Measurements from ENCODE around the gene AGBL4. TPM values are rescaled to one million over a fixed set of nuclear protein-coding genes. Genes with fewer than 3 reads are reported as not detected.
"Not testable (repeated sequence)": the region's sequence is repeated elsewhere in the genome, so short reads cannot be mapped to it uniquely, and the experiment has no call there.

The AGBL4 gene
- total and polyA plus RNA-seq, 2 experiments from 2014 or later: not detected

GRCh38 chr1:49028396-49028795 is 995.4 kb downstream of the AGBL4 start:
- TF ChIP-seq CTCF (IDR thresholded peaks at IDR 0.05; ENCODE audit: low read depth, low read length): no peak
- Histone ChIP-seq H3K4me1 (ENCODE audit: low read depth) (no peaks in the 10 kb centered on the region), H3K4me3 (no peak overlapping the region), H3K36me3 (no peaks in the 10 kb centered on the region), H3K27me3 (no peaks in the 10 kb centered on the region), H3K9me3 (ENCODE audit: low read depth) (no peaks in the 10 kb centered on the region), H3K27ac (no peak overlapping the region)
- no peak for DNase-seq (ENCODE audit: low read depth in 1 of 2, low spot score in 1 of 2)

GRCh38 chr1:49026230-49026811 is 997.4 kb downstream of the AGBL4 start:
- Histone ChIP-seq H3K27ac (no peak overlapping the region), H3K4me1 (ENCODE audit: low read depth) (no peaks in the 10 kb centered on the region), H3K9me3 (ENCODE audit: low read depth) (no peaks in the 10 kb centered on the region), H3K36me3 (no peaks in the 10 kb centered on the region), H3K4me3 (no peak overlapping the region), H3K27me3 (no peaks in the 10 kb centered on the region)
- TF ChIP-seq CTCF (IDR thresholded peaks at IDR 0.05; ENCODE audit: low read depth, low read length): no peak
- DNase-seq (ENCODE audit: low read depth in 1 of 2, low spot score in 1 of 2): no peak

- Histone ChIP-seq H3K4me1 (ENCODE audit: low read depth) (no peaks in the 10 kb centered on the region), H3K36me3 (no peaks in the 10 kb centered on the region), H3K27ac (no peak overlapping the region), H3K27me3 (no peaks in the 10 kb centered on the region), H3K9me3 (ENCODE audit: low read depth) (no peaks in the 10 kb centered on the region), H3K4me3 (no peak overlapping the region)
- TF ChIP-seq CTCF (IDR thresholded peaks at IDR 0.05; ENCODE audit: low read depth, low read length): no peak
- no peak for DNase-seq (ENCODE audit: low read depth in 1 of 2, low spot score in 1 of 2)
Observed at GRCh38 chr1:49016030-49016977, 1007.5 kb downstream of the AGBL4 start.

GRCh38 chr1:49013079-49013478 is 1010.7 kb downstream of the AGBL4 start:
- Histone ChIP-seq H3K27me3 (no peaks in the 10 kb centered on the region), H3K9me3 (ENCODE audit: low read depth) (no peaks in the 10 kb centered on the region), H3K36me3 (no peaks in the 10 kb centered on the region), H3K27ac (no peak overlapping the region), H3K4me3 (no peak overlapping the region), H3K4me1 (ENCODE audit: low read depth) (no peaks in the 10 kb centered on the region)
- no peak for TF ChIP-seq CTCF (IDR thresholded peaks at IDR 0.05; ENCODE audit: low read depth, low read length)
- no peak for DNase-seq (ENCODE audit: low read depth in 1 of 2, low spot score in 1 of 2)

GRCh38 chr1:49002981-49003380 is 1020.8 kb downstream of the AGBL4 start:
- not testable (repeated sequence) for H3K27me3 ChIP-seq; H3K4me3 ChIP-seq; DNase-seq (ENCODE audit: low read depth in 1 of 2, low spot score in 1 of 2); H3K4me1 ChIP-seq (ENCODE audit: low read depth); H3K9me3 ChIP-seq (ENCODE audit: low read depth); H3K36me3 ChIP-seq; H3K27ac ChIP-seq

GRCh38 chr1:48999321-48999720 is 1024.4 kb downstream of the AGBL4 start:
- H3K4me1 ChIP-seq (ENCODE audit: low read depth): no peaks in the 10 kb centered on the region
- no peaks in the 10 kb centered on the region for H3K9me3 ChIP-seq (ENCODE audit: low read depth)
- H3K4me3 ChIP-seq: no peak overlapping the region
- no peak for TF ChIP-seq CTCF (IDR thresholded peaks at IDR 0.05; ENCODE audit: low read depth, low read length)
- H3K27me3 ChIP-seq: no peaks in the 10 kb centered on the region
- no peak for DNase-seq (ENCODE audit: low read depth in 1 of 2, low spot score in 1 of 2)
- no peaks in the 10 kb centered on the region for H3K36me3 ChIP-seq
- no peak overlapping the region for H3K27ac ChIP-seq

All from cardiac muscle cell (in vitro differentiated cells and primary cell).